ENCODE measurements around the gene TPSD1.
"Not testable (repeated sequence)": the region's sequence is repeated elsewhere in the genome, so short reads cannot be mapped to it uniquely, and the experiment has no call there.

TPSD1 gene

DNA sequence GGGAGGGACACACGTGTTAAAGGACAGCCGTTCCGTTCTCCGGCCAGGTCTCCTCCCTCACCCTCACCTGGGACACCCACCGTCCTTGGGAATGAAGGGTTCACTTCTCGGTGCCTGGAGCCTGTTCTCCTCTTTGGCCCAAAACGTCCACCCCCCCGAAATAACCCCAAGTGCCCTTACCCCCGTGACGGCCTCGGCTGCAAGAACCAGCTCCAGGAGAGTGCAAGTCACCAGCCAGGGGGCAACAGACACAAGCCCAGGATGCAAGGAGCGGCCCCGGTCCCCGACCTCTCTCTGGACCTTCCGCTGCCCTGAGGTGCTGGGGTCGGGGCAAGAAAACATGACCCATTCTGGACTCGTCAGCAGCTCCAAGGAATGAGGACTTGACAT is 33.6 kb downstream of the TPSD1 start:
- no peak for DNase-seq (ENCODE audit: low read depth)
- Histone ChIP-seq H3K27me3 (replicated peaks; ENCODE audit: control insufficient read depth, insufficient read depth, low read length) (peaks cover 62% of the 10 kb centered on the region), H3K4me3 (ENCODE audit: low read length) (no peak overlapping the region), H3K9ac (ENCODE audit: low read length) (no peak overlapping the region), H3K9me3 (ENCODE audit: control insufficient read depth, low read length) (no peaks in the 10 kb centered on the region), H3K4me1 (ENCODE audit: control insufficient read depth, insufficient read depth, low read length) (peaks cover 8% of the 10 kb centered on the region), H3K36me3 (ENCODE audit: control insufficient read depth, insufficient read depth, low read length, severe bottlenecking) (no peaks in the 10 kb centered on the region)

DNA sequence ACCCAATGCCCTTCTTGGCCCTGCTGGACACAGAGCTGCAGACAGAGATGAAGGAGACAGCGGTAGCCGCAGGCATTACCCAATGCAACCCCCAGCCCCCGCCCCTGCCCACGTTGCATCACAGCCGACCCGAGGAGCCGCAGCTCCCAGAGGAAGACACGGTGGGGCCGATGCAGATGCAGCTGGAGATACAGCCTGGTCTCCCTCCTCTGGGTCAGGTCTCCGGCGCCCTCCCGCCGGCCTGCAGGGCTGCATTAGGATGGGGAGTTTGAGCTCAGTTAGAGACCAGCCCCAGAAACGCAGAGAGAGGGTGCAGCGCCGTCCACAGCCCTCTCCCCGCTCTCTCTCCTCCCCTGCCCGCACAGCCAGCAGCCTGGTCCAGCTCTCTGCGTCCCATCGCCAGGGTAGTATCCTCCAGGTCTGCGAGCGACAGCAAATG is 34.2 kb downstream of the TPSD1 start:
- Histone ChIP-seq H3K36me3 (ENCODE audit: control insufficient read depth, insufficient read depth, low read length, severe bottlenecking) (no peaks in the 10 kb centered on the region), H3K4me1 (ENCODE audit: control insufficient read depth, insufficient read depth, low read length) (peaks cover 8% of the 10 kb centered on the region), H3K9ac (ENCODE audit: low read length) (no peak overlapping the region), H3K9me3 (ENCODE audit: control insufficient read depth, low read length) (no peaks in the 10 kb centered on the region), H3K27me3 (replicated peaks; ENCODE audit: control insufficient read depth, insufficient read depth, low read length) (peaks cover 61% of the 10 kb centered on the region), H3K4me3 (ENCODE audit: low read length) (no peak overlapping the region)
- DNase-seq (ENCODE audit: low read depth) = peak; percentile 47

DNA sequence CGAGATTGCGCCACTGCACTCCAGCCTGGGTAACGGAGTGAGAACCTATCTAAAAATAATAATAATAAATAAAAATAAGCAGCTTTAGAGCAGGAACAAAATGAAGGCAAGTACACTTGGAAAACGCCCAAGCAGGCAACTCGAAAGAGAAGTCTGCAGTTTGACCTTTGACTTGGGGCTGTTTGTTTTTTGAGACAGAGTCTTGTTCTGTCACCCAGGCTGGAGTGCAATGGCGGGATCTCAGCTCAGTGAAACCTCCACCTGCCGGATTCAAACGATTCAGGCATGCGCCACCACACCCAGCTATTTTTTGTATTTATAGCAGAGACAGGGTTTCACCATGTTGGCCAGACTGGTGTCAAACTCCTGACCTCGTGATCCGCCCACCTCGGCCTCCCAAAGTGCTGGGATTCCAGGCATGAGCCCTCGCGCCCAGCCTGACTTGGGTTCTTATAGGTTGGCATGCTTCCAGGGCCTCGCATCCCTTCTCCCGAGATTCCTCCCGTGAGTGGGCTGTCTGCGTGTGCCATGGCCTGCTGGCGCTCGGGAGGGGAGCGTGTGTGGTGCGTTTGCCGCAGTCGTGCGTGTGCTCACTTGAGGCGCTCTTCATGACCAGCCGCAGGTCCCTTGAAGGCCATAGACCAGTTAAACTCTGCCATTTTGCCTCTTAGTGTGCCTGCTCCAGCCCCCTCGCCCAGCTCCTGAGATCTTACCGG is 35.1 kb downstream of the TPSD1 start:
- peaks cover 54% of the 10 kb centered on the region for H3K27me3 ChIP-seq (replicated peaks; ENCODE audit: control insufficient read depth, insufficient read depth, low read length)

DNA sequence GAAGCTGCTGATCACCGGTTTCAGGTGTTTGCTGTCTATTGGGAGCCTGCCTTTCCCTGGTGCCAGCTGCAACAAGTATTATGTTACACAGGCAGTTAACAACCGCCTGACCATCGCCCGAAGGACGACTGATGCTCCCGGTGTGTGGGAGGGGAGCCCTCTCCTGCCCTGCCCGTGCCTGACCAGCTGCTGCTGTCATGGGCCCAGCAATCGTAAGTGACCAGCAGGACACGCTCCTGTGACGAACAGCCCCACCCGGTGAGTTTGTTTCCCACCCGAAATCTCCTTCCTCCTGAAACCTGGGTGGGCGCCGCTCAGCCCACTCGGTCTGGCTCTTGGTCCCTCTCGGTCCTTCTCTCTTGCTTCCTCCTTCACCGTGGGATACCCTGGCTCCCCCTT is 35.7 kb downstream of the TPSD1 start:
- no peak overlapping the region for H3K9ac ChIP-seq (ENCODE audit: low read length)
- H3K36me3 ChIP-seq (ENCODE audit: control insufficient read depth, insufficient read depth, low read length, severe bottlenecking) = no peaks in the 10 kb centered on the region
- peaks cover 8% of the 10 kb centered on the region for H3K4me1 ChIP-seq (ENCODE audit: control insufficient read depth, insufficient read depth, low read length)
- peaks cover 49% of the 10 kb centered on the region for H3K27me3 ChIP-seq (replicated peaks; ENCODE audit: control insufficient read depth, insufficient read depth, low read length)
- no peak for DNase-seq (ENCODE audit: low read depth)
- no peaks in the 10 kb centered on the region for H3K9me3 ChIP-seq (ENCODE audit: control insufficient read depth, low read length)
- H3K4me3 ChIP-seq (ENCODE audit: low read length) = no peak overlapping the region

More for the DNA sequence above, 35.1 kb downstream of the TPSD1 start:
- Histone ChIP-seq H3K9ac (ENCODE audit: low read length) (no peak overlapping the region), H3K9me3 (ENCODE audit: control insufficient read depth, low read length) (no peaks in the 10 kb centered on the region), H3K36me3 (ENCODE audit: control insufficient read depth, insufficient read depth, low read length, severe bottlenecking) (no peaks in the 10 kb centered on the region), H3K4me1 (ENCODE audit: control insufficient read depth, insufficient read depth, low read length) (peaks cover 8% of the 10 kb centered on the region), H3K4me3 (ENCODE audit: low read length) (no peak overlapping the region)
- DNase-seq (ENCODE audit: low read depth) = no peak

DNA sequence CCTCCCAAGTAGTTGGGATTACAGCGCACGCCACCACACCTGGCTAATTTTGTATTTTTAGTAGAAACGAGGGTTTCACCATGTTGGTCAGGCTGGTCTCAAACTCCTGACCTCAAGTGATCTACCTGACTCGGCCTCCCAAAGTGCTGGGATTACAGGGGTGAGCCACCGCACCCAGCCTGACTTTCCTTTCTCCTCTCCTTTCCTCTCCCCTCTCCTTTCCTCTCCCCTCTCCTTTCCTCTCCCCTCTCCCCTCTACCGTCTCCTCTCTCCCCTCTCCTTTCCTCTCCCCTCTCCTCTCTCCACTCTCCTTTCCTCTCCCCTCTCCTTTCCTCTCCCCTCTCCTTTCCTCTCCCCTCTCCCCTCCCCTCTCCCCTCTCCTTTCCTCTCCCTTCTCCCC is 36.3 kb downstream of the TPSD1 start:
- H3K9ac ChIP-seq (ENCODE audit: low read length); H3K9me3 ChIP-seq (ENCODE audit: control insufficient read depth, low read length); H3K4me3 ChIP-seq (ENCODE audit: low read length); DNase-seq (ENCODE audit: low read depth); H3K36me3 ChIP-seq (ENCODE audit: control insufficient read depth, insufficient read depth, low read length, severe bottlenecking): not testable (repeated sequence)
- H3K27me3 ChIP-seq (replicated peaks; ENCODE audit: control insufficient read depth, insufficient read depth, low read length) = peaks cover 44% of the 10 kb centered on the region
- H3K4me1 ChIP-seq (ENCODE audit: control insufficient read depth, insufficient read depth, low read length) = peaks cover 10% of the 10 kb centered on the region

DNA sequence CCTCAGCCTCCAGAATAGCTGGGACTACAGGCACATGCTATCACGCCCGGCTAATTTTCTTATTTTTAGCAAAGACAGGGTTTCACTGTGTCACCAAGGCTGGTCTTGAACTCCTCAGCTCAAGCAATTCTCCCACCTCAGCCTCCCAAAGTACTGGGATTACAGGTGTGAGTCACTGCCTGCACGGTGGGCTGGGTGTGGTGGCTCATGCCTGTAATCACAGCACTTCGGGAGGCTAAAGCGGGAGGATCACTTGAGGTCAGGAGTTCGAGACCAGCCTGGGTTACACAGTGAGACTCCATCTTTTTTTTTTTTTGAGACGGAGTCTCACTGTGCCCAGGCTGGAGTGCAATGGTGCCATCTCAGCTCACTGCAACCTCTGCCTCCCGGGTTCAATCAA is 36.9 kb downstream of the TPSD1 start:
- not testable (repeated sequence) for H3K9ac ChIP-seq (ENCODE audit: low read length); DNase-seq (ENCODE audit: low read depth); H3K36me3 ChIP-seq (ENCODE audit: control insufficient read depth, insufficient read depth, low read length, severe bottlenecking); H3K4me3 ChIP-seq (ENCODE audit: low read length); H3K4me1 ChIP-seq (ENCODE audit: control insufficient read depth, insufficient read depth, low read length); H3K9me3 ChIP-seq (ENCODE audit: control insufficient read depth, low read length)
- H3K27me3 ChIP-seq (replicated peaks; ENCODE audit: control insufficient read depth, insufficient read depth, low read length) = peaks cover 38% of the 10 kb centered on the region

DNA sequence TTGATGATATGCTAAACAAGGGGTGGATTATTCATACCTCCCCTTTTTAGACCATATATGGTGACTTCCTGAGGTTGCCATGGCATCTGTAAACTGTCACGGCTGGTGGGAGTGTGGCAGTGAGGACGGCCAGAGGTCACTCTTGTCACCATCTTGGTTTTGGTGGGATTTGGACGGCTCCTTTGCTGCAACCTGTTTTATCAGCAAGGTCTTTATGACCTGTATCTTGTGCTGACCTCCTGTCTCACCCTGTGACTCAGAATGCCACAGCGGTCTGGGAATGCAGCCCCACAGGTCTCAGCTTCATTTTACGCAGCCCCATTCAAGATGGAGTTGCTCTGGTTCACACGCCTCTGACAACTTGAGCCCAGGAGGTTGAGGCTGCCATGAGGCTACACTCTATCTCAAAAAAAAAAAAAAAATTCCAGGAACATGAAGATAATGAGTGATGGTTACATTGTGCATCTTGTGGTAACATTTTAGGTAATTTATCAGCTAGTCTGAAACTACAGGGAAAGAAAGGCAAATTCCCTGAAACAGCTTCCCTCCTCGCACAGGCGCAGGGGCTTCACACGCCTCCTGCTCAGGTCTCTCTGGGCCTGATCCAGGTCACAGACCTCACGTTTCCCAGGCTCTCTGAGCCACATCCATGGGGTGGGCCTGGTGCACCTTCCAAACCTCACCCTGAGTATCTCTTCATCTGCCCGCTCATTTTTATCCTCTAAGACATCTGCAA is 38.2 kb downstream of the TPSD1 start:
- Histone ChIP-seq H3K4me1 (ENCODE audit: control insufficient read depth, insufficient read depth, low read length) (peaks cover 9% of the 10 kb centered on the region), H3K9me3 (ENCODE audit: control insufficient read depth, low read length) (no peaks in the 10 kb centered on the region), H3K36me3 (ENCODE audit: control insufficient read depth, insufficient read depth, low read length, severe bottlenecking) (no peaks in the 10 kb centered on the region), H3K27me3 (replicated peaks; ENCODE audit: control insufficient read depth, insufficient read depth, low read length) (peaks cover 36% of the 10 kb centered on the region), H3K9ac (ENCODE audit: low read length) (no peak overlapping the region), H3K4me3 (ENCODE audit: low read length) (no peak overlapping the region)
- no peak for DNase-seq (ENCODE audit: low read depth)

DNA sequence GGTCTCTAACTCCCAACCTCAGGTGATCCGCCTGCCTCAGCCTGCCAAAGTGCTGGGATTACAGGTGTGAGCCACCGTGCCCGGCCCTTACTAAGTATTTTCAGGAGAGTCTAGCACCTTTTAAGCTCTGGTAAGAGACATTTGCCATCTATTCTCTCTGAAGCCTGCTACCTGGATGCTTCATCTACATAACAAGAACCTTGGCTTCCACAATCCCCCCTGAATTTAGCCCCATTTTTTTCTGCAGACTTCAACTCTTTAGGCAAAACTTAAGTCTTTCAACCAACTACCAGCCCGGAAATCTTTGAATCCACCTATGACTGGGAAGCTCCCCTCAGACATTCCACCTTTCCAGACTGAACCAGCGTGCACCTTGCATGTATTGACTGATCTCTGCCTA is 39.6 kb downstream of the TPSD1 start:
- no peak for DNase-seq (ENCODE audit: low read depth)
- peaks cover 3% of the 10 kb centered on the region for H3K4me1 ChIP-seq (ENCODE audit: control insufficient read depth, insufficient read depth, low read length)
- H3K27me3 ChIP-seq (replicated peaks; ENCODE audit: control insufficient read depth, insufficient read depth, low read length) = peaks cover 33% of the 10 kb centered on the region
- H3K4me3 ChIP-seq (ENCODE audit: low read length) = no peak overlapping the region
- H3K36me3 ChIP-seq (ENCODE audit: control insufficient read depth, insufficient read depth, low read length, severe bottlenecking) = no peaks in the 10 kb centered on the region
- no peak overlapping the region for H3K9ac ChIP-seq (ENCODE audit: low read length)
- H3K9me3 ChIP-seq (ENCODE audit: control insufficient read depth, low read length) = no peaks in the 10 kb centered on the region

DNA sequence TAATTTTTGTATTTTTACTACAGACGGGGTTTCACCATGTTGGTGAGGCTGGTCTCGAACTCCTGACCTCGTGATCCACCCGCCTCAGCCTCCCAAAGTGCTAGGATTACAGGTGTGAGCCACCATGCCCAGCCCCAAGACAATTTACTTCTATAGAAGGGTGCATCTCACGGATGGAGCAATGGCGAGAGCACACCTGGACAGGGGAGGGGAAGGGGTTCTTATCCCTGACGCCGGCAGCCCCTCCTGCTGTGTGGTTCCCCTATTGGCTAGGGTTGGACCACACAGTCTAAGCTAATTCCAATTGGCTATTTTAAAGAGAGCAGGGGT is 40.8 kb downstream of the TPSD1 start:
- H3K36me3 ChIP-seq (ENCODE audit: control insufficient read depth, insufficient read depth, low read length, severe bottlenecking); DNase-seq (ENCODE audit: low read depth); H3K9me3 ChIP-seq (ENCODE audit: control insufficient read depth, low read length); H3K4me3 ChIP-seq (ENCODE audit: low read length); H3K9ac ChIP-seq (ENCODE audit: low read length); H3K4me1 ChIP-seq (ENCODE audit: control insufficient read depth, insufficient read depth, low read length): not testable (repeated sequence)
- H3K27me3 ChIP-seq (replicated peaks; ENCODE audit: control insufficient read depth, insufficient read depth, low read length) = peaks cover 24% of the 10 kb centered on the region

DNA sequence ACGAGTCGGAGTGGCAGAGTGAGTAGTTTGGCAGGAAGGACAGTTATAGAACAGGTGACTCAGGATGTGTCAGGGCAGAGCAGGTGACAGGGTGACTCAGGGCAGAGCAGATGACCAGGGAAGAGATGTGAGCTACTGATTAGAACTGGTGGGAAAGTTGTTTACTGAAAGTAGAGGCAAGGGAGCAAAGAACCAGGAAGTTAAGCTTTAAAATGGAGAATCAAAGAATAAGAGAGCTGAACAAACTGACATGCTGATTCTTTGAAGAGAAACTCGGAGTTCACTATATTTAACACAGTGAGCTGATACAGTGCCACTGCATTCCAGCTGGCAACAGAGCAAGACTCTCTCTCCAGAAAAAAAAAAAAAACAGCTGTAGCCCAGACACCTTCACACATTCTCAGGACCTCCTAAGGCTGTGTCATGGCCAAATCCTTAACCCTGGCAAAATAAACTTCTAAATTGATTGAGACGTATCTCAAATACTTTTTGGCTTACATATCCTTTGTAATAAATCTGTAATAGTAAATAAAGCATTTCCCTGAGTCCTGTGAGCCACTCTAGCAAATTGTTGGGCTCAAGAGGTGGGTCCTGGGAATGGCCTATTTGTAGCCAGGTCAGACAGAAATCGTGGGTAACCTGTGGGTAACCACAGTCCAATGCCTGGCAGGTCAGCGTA is 41.3 kb downstream of the TPSD1 start:
- Histone ChIP-seq H3K4me1 (ENCODE audit: control insufficient read depth, insufficient read depth, low read length) (peaks cover 3% of the 10 kb centered on the region), H3K9ac (ENCODE audit: low read length) (no peak overlapping the region), H3K36me3 (ENCODE audit: control insufficient read depth, insufficient read depth, low read length, severe bottlenecking) (no peaks in the 10 kb centered on the region), H3K9me3 (ENCODE audit: control insufficient read depth, low read length) (no peaks in the 10 kb centered on the region), H3K27me3 (replicated peaks; ENCODE audit: control insufficient read depth, insufficient read depth, low read length) (peaks cover 18% of the 10 kb centered on the region), H3K4me3 (ENCODE audit: low read length) (no peak overlapping the region)
- DNase-seq (ENCODE audit: low read depth) = peak; percentile 13

DNA sequence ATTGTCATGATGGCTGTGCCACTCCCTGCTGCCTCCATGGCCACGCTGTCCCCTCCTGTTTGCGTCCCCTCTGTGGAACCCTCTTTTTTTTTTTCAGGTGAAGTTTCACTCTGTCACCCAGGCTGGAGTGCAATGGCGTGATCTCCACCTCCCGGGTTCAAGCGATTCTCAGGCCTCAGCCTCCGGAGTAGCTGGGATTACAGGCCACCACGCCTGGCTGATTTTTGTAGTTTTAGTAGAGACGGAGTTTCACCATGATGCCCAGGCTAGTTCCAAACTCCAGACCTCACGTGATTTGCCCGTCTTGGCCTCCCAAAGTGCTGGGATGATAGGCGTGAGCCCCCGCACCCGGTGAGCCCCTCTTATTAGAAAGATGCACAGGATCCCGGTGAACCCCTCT is 42.5 kb downstream of the TPSD1 start:
- Histone ChIP-seq H3K4me1 (ENCODE audit: control insufficient read depth, insufficient read depth, low read length) (peaks cover 3% of the 10 kb centered on the region), H3K36me3 (ENCODE audit: control insufficient read depth, insufficient read depth, low read length, severe bottlenecking) (no peaks in the 10 kb centered on the region), H3K4me3 (ENCODE audit: low read length) (no peak overlapping the region), H3K27me3 (replicated peaks; ENCODE audit: control insufficient read depth, insufficient read depth, low read length) (peaks cover 18% of the 10 kb centered on the region), H3K9ac (ENCODE audit: low read length) (no peak overlapping the region), H3K9me3 (ENCODE audit: control insufficient read depth, low read length) (no peaks in the 10 kb centered on the region)
- no peak for DNase-seq (ENCODE audit: low read depth)

Measured in adipocyte (in vitro differentiated cells).